PC-9 (cell line): ENCODE results near the gene ELK4. TPM values are rescaled to one million over a fixed set of nuclear protein-coding genes. Genes with fewer than 3 reads are reported as not detected.

Experiments used
- BruUV-seq: library from RNA; stranded (reverse); fragments of 400-500 nt; replicated peaks from 2 replicates; lab custom pipeline; 2021; lab: Mats Ljungman, UMichigan
- CTCF ChIA-PET: fragments of 300-600 bp; sonication (Branson Sonifier 250); formaldehyde crosslinking; loops from one replicate; lab custom pipeline; 2022; ENCODE audit warnings: antibody characterized with exemption; lab: Charles Lee
- POLR2A ChIA-PET: fragments of 300-600 bp; sonication (Branson Sonifier 250); formaldehyde crosslinking; loops from one replicate; lab custom pipeline; 2022; ENCODE audit warnings: antibody characterized with exemption; ENCODE audit not compliant: unreplicated experiment; lab: Charles Lee
- DNase-seq, 2 experiments: peaks; one replicate each; pipeline versions ENCODE4 v3.0.0 to v3.0.0-alpha.2; 2015 to 2022; ENCODE audit warnings: mixed read lengths in 1 of 2
- H2AFZ ChIP-seq: fragments of 200-600 bp; sonication (generic); 2 replicates; pipeline ENCODE4 v1.8.1; 2017; ENCODE audit warnings: antibody characterized with exemption
- H3F3A ChIP-seq: fragments of 200-600 bp; sonication (generic); 2 replicates; pipeline ENCODE4 v1.8.1; 2017; ENCODE audit warnings: antibody characterized with exemption, mild to moderate bottlenecking, low read depth; ENCODE audit not compliant: insufficient read depth
- H3K27ac ChIP-seq: fragments of 200-600 bp; sonication (generic); 2 replicates; pipeline ENCODE4 v1.6.1; 2016; ENCODE audit warnings: mixed run types
- H3K27me3 ChIP-seq: fragments of 200-600 bp; sonication (generic); 2 replicates; pipeline ENCODE4 v1.6.1; 2016; ENCODE audit warnings: low read depth, mixed run types; ENCODE audit not compliant: insufficient read depth
- H3K36me3 ChIP-seq: fragments of 200-600 bp; sonication (generic); 2 replicates; pipeline ENCODE4 v1.6.1; 2016; ENCODE audit warnings: low read depth, mixed run types
- H3K4me1 ChIP-seq: fragments of 200-600 bp; sonication (generic); replicated peaks from 2 replicates; pipeline ENCODE4 v1.6.1; 2016; ENCODE audit warnings: mixed run types; ENCODE audit not compliant: insufficient read depth
- H3K4me2 ChIP-seq: fragments of 200-600 bp; sonication (generic); 2 replicates; pipeline ENCODE4 v1.6.1; 2017; ENCODE audit warnings: mixed run types
- H3K4me3 ChIP-seq: fragments of 200-600 bp; sonication (generic); 2 replicates; pipeline ENCODE4 v1.6.1; 2016; ENCODE audit warnings: mixed run types
- H3K79me2 ChIP-seq: fragments of 200-600 bp; sonication (generic); 2 replicates; pipeline ENCODE4 v1.6.1; 2017; ENCODE audit warnings: low read depth, mixed run types
- H3K9me2 ChIP-seq: fragments of 200-600 bp; sonication (generic); 2 replicates; pipeline ENCODE4 v1.8.1; 2017; ENCODE audit warnings: mild to moderate bottlenecking; ENCODE audit not compliant: insufficient read depth
- H3K9me3 ChIP-seq: fragments of 200-600 bp; sonication (generic); 2 replicates; pipeline ENCODE4 v1.8.1; 2016; ENCODE audit warnings: low read depth; ENCODE audit not compliant: insufficient read depth
- H4K20me1 ChIP-seq: fragments of 200-600 bp; sonication (generic); 2 replicates; pipeline ENCODE4 v1.8.1; 2017; ENCODE audit not compliant: insufficient read depth
- CTCF ChIP-seq: fragments of 200-600 bp; sonication (generic); conservative IDR thresholded peaks from 2 replicates; pipeline ENCODE4 v1.6.1; 2017; ENCODE audit warnings: mixed run types, antibody characterized with exemption, mild to moderate bottlenecking, moderate library complexity
- EZH2 ChIP-seq: fragments of 200-600 bp; sonication (generic); IDR thresholded peaks from 2 replicates; pipeline ENCODE4 v1.8.0; 2017; ENCODE audit warnings: antibody characterized with exemption, low read depth
- intact Hi-C: fragments of 100-400 bp; cut with micrococcal nuclease; formaldehyde crosslinking; loops from one replicate; pipeline ENCODE4 v1.10.0; 2022; ENCODE audit not compliant: unreplicated experiment
- total RNA-seq: library from RNA; stranded (reverse); gene quantifications from 2 replicates; pipeline ENCODE4 v1.2.3, GENCODE V29; 2021

Gene ELK4
- total RNA-seq, 1 experiment from 2014 or later: 48.1 TPM

GRCh38 chr1:205593532-205593931, 38.3 kb downstream of the ELK4 start:
- Histone ChIP-seq H3K4me2 (no peak overlapping the region), H3K9me3 (no peaks in the 10 kb centered on the region), H3F3A (peaks cover 3% of the 10 kb centered on the region; the same call in 1 of the 2 replicates), H4K20me1 (no peaks in the 10 kb centered on the region), H3K9me2 (no peaks in the 10 kb centered on the region), H3K27me3 (no peaks in the 10 kb centered on the region), H3K4me3 (no peak overlapping the region), H2AFZ (no peak overlapping the region), H3K79me2 (no peaks in the 10 kb centered on the region), H3K4me1 (peaks cover 4% of the 10 kb centered on the region), H3K27ac (no peak overlapping the region), H3K36me3 (no peaks in the 10 kb centered on the region)
- BruUV-seq: no TSS peak
- no peak for TF ChIP-seq EZH2
- TF ChIP-seq CTCF: no peak
- DNase-seq: no peak
- ChIA-PET CTCF (interaction anchor here (1.1 kb wide), 1 partner anchor 118 kb away, joined by 3 read pairs; no protein-coding TSS in a partner anchor), POLR2A (no interaction called here)
- intact Hi-C loops: loop anchor here (2.0 kb wide), 1 partner anchor 117 kb away; no protein-coding TSS in a partner anchor

GRCh38 chr1:205592443-205593003, 39.3 kb downstream of the ELK4 start:
- Histone ChIP-seq H4K20me1 (no peaks in the 10 kb centered on the region), H3K79me2 (no peaks in the 10 kb centered on the region), H3K4me3 (no peak overlapping the region), H3K27ac (no peak overlapping the region), H3K4me1 (peaks cover 10% of the 10 kb centered on the region), H3K9me3 (no peaks in the 10 kb centered on the region), H3K36me3 (no peaks in the 10 kb centered on the region), H3K27me3 (no peaks in the 10 kb centered on the region), H2AFZ (no peak overlapping the region), H3K4me2 (no peak overlapping the region), H3K9me2 (peaks cover under 1% of the 10 kb centered on the region; the same call in 1 of the 2 replicates), H3F3A (peaks cover 3% of the 10 kb centered on the region; the same call in 1 of the 2 replicates)
- BruUV-seq: no TSS peak
- ChIA-PET CTCF (interaction anchor here (0.6 to 1.9 kb wide), 4 partner anchors 13 to 66 kb away, joined by 3 to 44 read pairs (median 4); no protein-coding TSS in a partner anchor), POLR2A (interaction anchor here (0.7 kb wide), 1 partner anchor 969 kb away, joined by 3 read pairs; no protein-coding TSS in a partner anchor)
- intact Hi-C loops: loop anchor here (1.0 to 2.0 kb wide), 2 partner anchors 40 to 118 kb away; partner anchors contain the start of gene ELK4
- TF ChIP-seq EZH2 (no peak), CTCF (no peak)
- no peak for DNase-seq

GRCh38 chr1:205591522-205592351, 40.1 kb downstream of the ELK4 start:
- ChIA-PET POLR2A (interaction anchor here (0.5 to 0.8 kb wide), 5 partner anchors 38 to 321 kb away, joined by 4 to 30 read pairs (median 4); no protein-coding TSS in a partner anchor), CTCF (interaction anchor here (0.5 to 1.9 kb wide), 7 partner anchors 12 to 167 kb away, joined by 3 to 44 read pairs (median 4); no protein-coding TSS in a partner anchor)
- peak; percentile 65 to 86 for DNase-seq
- Histone ChIP-seq H3K4me1 (peaks cover 11% of the 10 kb centered on the region), H3K36me3 (no peaks in the 10 kb centered on the region), H3K79me2 (no peaks in the 10 kb centered on the region), H3K27me3 (no peaks in the 10 kb centered on the region), H3K9me3 (no peaks in the 10 kb centered on the region), H3K27ac (no peak overlapping the region), H3K4me3 (peak overlapping the region; percentile 30; the same call in 1 of the 2 replicates), H3K9me2 (peaks cover 5% of the 10 kb centered on the region; the same call in 1 of the 2 replicates), H3K4me2 (peak overlapping the region; percentile 67), H2AFZ (0 out of 2 replicates have a peak overlapping the region, but pooled peaks have one; percentile 1), H4K20me1 (no peaks in the 10 kb centered on the region), H3F3A (peaks cover 3% of the 10 kb centered on the region; the same call in 1 of the 2 replicates)
- intact Hi-C loops: loop anchor here (1.0 to 2.0 kb wide), 4 partner anchors 41 to 119 kb away; partner anchors contain the start of gene ELK4
- TF ChIP-seq CTCF (peak; percentile 95), EZH2 (no peak)
- no TSS peak for BruUV-seq
